Lower leg skin (tissue), 4 donors: Measurements from ENCODE around the gene COL9A3. TPM values are rescaled to one million over a fixed set of nuclear protein-coding genes. Genes with fewer than 3 reads are reported as not detected.

ENCODE experiments used
- DNase-seq, 2 donors: peaks; one replicate each; pipeline ENCODE4 v3.0.0-alpha.2; 2019; ENCODE audit warnings: low spot score in 2 of 2
- H3K4me3 ChIP-seq: fragments of 200-600 bp; sonication (generic); 2 replicates; pipeline ENCODE4 v1.5.1; 2017; ENCODE audit warnings: mild to moderate bottlenecking, low read depth; ENCODE audit not compliant: poor library complexity, severe bottlenecking
- POLR2A ChIP-seq, 2 donors: fragments of 450-650 bp; IDR thresholded peaks; one replicate each; pipeline ENCODE4 v1.6.1; 2016 to 2017; ENCODE audit warnings: antibody characterized with exemption in 2 of 2, mild to moderate bottlenecking in 1 of 2, moderate library complexity in 1 of 2
- WGBS, 2 donors: methylation state at CpG; one replicate each; pipeline ENCODE4 v1.1.5; 2018; 5-methylcytosine and 5-hydroxymethylcytosine counted together
- intact Hi-C: fragments of 100-400 bp; cut with DNase I; formaldehyde crosslinking; loops from one replicate; pipeline ENCODE4 v1.15.0; 2023; ENCODE audit warnings: low total_unique reads
- total RNA-seq, 4 donors: library from RNA; depleted of rRNA; stranded (reverse); fragments of >200 nt; gene quantifications; one replicate each; pipeline ENCODE4 v1.1.0, GENCODE V29; 2016
- TF ChIP-seq, protein P1 (sequence below), 3 donors: fragments of 450-650 bp; IDR thresholded peaks; one replicate each; pipeline ENCODE4 v1.5.1; 2016; ENCODE audit warnings: antibody characterized with exemption in 3 of 3, mild to moderate bottlenecking in 3 of 3, moderate library complexity in 2 of 3

The COL9A3 gene
- total RNA-seq, 4 donors from 2014 or later, result 5.6 to 14.1 (median 10.8) TPM

DNA sequence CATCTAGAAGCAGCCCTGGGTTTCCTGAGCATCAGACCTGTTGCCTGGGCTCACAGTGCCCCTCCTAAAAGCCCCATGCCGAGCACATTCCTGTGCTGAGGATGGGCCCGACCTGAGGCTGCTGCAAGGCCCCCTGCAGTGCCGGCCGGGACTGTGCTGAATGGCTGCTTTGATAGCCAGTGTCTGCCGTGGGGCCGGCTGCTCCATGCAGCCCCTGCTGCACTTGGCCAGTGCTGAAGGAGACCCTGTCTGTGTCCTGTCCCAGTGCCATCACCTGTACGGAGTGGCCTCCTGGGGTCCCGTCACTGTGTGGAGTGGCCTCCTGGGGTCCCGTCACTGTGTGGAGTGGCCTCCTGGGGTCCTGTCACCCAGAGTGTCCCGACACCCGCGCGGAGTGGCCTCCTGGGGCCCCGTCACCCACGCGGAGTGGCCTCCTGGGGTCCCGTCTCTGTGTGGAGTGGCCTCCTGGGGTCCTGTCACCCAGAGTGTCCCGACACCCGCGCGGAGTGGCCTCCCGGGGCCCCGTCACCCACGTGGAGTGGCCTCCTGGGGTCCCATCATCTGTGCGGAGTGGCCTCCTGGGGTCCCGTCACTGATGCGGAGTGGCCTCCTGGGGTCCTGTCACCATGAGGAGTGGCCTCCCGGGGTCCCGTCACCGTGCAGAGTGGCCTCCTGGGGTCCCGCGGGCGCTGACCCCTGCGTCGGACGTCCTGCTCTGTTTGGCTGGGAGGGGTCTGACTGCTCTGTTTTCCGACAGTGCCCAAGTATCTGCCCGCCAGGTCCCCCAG lies 7.0 kb downstream of the COL9A3 start:
- TF ChIP-seq, protein P1, sequence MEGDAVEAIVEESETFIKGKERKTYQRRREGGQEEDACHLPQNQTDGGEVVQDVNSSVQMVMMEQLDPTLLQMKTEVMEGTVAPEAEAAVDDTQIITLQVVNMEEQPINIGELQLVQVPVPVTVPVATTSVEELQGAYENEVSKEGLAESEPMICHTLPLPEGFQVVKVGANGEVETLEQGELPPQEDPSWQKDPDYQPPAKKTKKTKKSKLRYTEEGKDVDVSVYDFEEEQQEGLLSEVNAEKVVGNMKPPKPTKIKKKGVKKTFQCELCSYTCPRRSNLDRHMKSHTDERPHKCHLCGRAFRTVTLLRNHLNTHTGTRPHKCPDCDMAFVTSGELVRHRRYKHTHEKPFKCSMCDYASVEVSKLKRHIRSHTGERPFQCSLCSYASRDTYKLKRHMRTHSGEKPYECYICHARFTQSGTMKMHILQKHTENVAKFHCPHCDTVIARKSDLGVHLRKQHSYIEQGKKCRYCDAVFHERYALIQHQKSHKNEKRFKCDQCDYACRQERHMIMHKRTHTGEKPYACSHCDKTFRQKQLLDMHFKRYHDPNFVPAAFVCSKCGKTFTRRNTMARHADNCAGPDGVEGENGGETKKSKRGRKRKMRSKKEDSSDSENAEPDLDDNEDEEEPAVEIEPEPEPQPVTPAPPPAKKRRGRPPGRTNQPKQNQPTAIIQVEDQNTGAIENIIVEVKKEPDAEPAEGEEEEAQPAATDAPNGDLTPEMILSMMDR (IDR thresholded peaks at IDR 0.05), result no peak
- no peak for TF ChIP-seq POLR2A (IDR thresholded peaks at IDR 0.05)
- intact Hi-C loops, result loop anchor here (10.0 kb wide), 1 partner anchor 191 kb away; no protein-coding TSS in a partner anchor
- 75 to 84% methylated on average over 14 of the region's 38 CpGs for WGBS, 2 donors
- DNase-seq, result no peak
- H3K4me3 ChIP-seq, result no peak overlapping the region

DNA sequence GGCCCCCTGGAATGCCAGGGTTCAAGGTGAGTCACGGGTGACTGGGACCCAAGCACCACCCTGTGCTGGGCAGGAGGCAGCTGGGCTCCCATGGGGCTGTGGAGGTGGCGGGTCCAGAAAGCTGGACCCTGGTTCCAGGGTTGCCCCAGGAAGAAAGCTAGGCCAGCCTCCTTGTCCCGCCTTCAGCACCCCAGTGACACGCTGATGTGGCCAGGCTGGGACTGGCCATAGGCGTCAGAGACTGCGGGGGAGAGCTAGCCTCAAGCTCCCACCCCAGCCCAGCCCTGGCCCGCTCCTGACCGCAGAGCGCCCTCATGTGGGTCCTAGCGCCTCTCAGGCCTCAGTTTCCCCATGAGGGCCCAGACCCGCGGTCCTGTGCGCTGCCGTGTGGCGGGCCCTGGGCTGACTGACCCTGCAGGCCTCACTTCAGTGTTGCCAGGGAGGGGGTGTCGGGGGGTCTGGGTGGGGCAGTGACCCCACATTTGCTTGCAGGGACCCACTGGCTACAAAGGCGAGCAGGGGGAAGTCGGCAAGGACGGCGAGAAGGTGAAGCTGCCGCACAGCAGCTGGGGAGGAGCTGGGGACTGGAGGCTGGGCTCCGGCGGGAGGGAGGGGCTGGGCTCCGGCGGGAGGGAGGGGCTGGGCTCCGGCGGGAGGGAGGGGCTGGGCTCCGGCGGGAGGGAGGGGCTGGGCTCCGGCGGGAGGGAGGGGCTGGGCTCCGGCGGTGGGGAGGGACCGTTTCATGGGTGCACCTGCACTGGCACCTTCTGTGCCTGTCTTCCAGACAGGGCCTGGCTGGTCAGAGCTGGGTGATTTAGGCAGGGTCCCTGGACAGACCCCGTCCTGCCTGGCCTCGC lies 7.9 kb downstream of the COL9A3 start:
- no peak overlapping the region for H3K4me3 ChIP-seq
- 19 to 42% methylated on average over 9 to 27 of the region's 36 CpGs for WGBS, 2 donors
- TF ChIP-seq POLR2A (IDR thresholded peaks at IDR 0.05), result no peak
- TF ChIP-seq, protein P1 (IDR thresholded peaks at IDR 0.05), result no peak
- intact Hi-C loops, result loop anchor here (10.0 kb wide), 1 partner anchor 190 kb away; no protein-coding TSS in a partner anchor
- DNase-seq, result peak in 1 of 2 donors; percentile 94

DNA sequence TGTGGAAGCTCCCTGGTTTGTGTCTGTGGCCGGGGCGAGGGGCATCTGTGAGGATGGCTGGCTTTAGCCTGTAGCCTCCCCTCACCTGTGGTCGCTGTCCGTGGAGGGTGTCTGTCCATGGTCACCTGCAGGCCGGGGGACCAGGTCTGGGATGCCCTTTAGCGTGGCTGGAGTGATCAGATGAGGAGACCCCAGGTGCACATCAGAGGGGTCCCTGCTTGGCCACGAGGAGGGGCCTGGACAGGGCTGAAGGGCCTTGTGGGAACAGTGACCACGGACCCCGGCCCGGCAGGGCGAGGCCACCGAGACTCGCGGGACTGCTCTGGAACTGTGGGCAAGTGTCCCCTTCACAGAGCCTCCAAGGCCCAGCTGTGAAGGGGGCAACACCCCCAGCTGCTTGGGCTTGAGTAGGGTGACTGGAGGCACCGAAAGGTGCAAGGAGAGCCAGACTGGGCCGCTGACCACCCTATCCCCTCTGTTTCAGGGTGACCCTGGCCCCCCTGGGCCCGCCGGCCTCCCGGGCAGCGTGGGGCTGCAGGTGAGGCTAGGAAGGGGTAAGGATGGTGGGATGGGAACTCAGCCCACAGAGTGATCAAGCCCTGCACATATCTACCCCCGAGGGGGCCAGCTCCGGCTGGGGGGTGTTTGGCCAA lies 8.6 kb downstream of the COL9A3 start:
- DNase-seq, result no peak
- 71 to 79% methylated on average over 15 to 18 of the region's 22 CpGs for WGBS, 2 donors
- intact Hi-C loops, result loop anchor here (10.0 kb wide), 1 partner anchor 189 kb away; no protein-coding TSS in a partner anchor
- TF ChIP-seq, protein P1 (IDR thresholded peaks at IDR 0.05), result no peak
- TF ChIP-seq POLR2A (IDR thresholded peaks at IDR 0.05), result no peak
- no peak overlapping the region for H3K4me3 ChIP-seq

DNA sequence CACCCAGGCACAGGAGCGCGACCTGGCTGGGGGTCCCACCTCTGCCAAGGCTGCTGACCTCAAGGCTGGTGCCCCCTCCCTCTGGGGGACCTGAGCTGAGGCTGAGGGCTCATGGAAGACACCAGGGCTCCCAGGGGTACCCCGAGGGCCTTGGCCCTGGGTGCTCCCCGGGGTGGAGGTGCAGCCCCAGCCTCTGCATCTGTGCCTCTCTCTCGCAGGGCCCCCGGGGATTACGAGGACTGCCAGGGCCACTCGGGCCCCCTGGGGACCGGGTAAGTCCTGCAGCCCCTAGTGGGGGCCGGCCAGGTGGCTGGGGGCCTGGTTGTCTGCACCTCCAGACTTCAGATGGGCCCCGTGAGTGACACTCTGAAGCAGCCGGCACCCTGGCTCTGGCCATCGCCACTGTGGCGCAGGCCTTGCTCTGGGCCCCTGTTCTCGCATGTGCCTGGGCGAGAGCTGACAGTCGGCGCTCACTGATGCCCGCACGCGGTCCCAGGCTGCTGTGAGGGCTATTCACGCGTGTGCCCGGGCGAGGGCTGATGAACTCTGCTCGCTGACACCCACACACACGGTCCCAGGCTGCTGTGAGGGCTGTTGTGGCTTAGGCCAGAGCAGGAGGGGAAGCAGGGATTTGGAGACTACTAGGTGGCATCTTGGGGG lies 9.3 kb downstream of the COL9A3 start:
- TF ChIP-seq, protein P1 (IDR thresholded peaks at IDR 0.05), result no peak
- TF ChIP-seq POLR2A (IDR thresholded peaks at IDR 0.05), result no peak
- 71% methylated on average over 13 to 24 of the region's 27 CpGs for WGBS, 2 donors
- intact Hi-C loops, result loop anchor here (10.0 kb wide), 1 partner anchor 189 kb away; no protein-coding TSS in a partner anchor
- DNase-seq, result no peak
- no peak overlapping the region for H3K4me3 ChIP-seq
